Measurements from ENCODE around the gene RAB3A. TPM values are rescaled to one million over a fixed set of nuclear protein-coding genes. Genes with fewer than 3 reads are reported as not detected.
A peak's percentile ranks its signal among the peaks of the same experiment; 100 is the strongest.
"Not testable (repeated sequence)": the region's sequence is repeated elsewhere in the genome, so short reads cannot be mapped to it uniquely, and the experiment has no call there.

The RAB3A gene
- total RNA-seq, 1 donor from 2014 or later = 35.5 TPM

- intact Hi-C loops (cut with micrococcal nuclease) = no loop called here
- no peak for DNase-seq
These were observed 21.5 kb upstream of the RAB3A start for GRCh38 chr19:18225355-18225701.

GRCh38 chr19:18224525-18225354 is 20.9 kb upstream of the RAB3A start:
- DNase-seq = peak; percentile 100
- peak; percentile 97 for ATAC-seq
- intact Hi-C loops (cut with micrococcal nuclease) = no loop called here

More at GRCh38 chr19:18225355-18225701, 21.5 kb upstream of the RAB3A start:
- no peak for ATAC-seq

- DNase-seq (peak; percentile 70), ATAC-seq (peak; percentile 16)
- intact Hi-C loops (cut with micrococcal nuclease) = no loop called here
These were observed 20.1 kb upstream of the RAB3A start for GRCh38 chr19:18223860-18224524.

GRCh38 chr19:18221815-18222725 is 18.2 kb upstream of the RAB3A start:
- intact Hi-C loops (cut with micrococcal nuclease) = no loop called here
- ATAC-seq = no peak
- no peak for DNase-seq

GRCh38 chr19:18220632-18221275 is 16.9 kb upstream of the RAB3A start:
- intact Hi-C loops (cut with micrococcal nuclease) = no loop called here
- DNase-seq (no peak), ATAC-seq (no peak)

GRCh38 chr19:18219911-18220631 is 16.2 kb upstream of the RAB3A start:
- no peak for ATAC-seq
- DNase-seq = no peak
- intact Hi-C loops (cut with micrococcal nuclease) = loop anchor here (10.0 kb wide), 1 partner anchor 45 kb away; no protein-coding TSS in a partner anchor

GRCh38 chr19:18218600-18218999 is 14.8 kb upstream of the RAB3A start:
- intact Hi-C loops (cut with micrococcal nuclease) = loop anchor here (10.0 kb wide), 1 partner anchor 46 kb away; no protein-coding TSS in a partner anchor
- ATAC-seq = no peak
- DNase-seq = no peak

- ATAC-seq (no peak), DNase-seq (no peak)
- intact Hi-C loops (cut with micrococcal nuclease) = loop anchor here (10.0 kb wide), 1 partner anchor 47 kb away; no protein-coding TSS in a partner anchor
These were observed 14.3 kb upstream of the RAB3A start for GRCh38 chr19:18218159-18218558.

GRCh38 chr19:18216789-18217188 is 12.9 kb upstream of the RAB3A start:
- ATAC-seq (no peak), DNase-seq (no peak)
- intact Hi-C loops (cut with micrococcal nuclease) = loop anchor here (10.0 kb wide), 1 partner anchor 48 kb away; no protein-coding TSS in a partner anchor

GRCh38 chr19:18214779-18215433 is 11.1 kb upstream of the RAB3A start:
- DNase-seq = no peak
- no peak for ATAC-seq
- intact Hi-C loops (cut with micrococcal nuclease) = loop anchor here (10.0 kb wide), 1 partner anchor 50 kb away; no protein-coding TSS in a partner anchor

GRCh38 chr19:18211683-18212082 is 7.8 kb upstream of the RAB3A start:
- no peak for DNase-seq
- intact Hi-C loops (cut with micrococcal nuclease) = loop anchor here (10.0 kb wide), 1 partner anchor 53 kb away; no protein-coding TSS in a partner anchor
- no peak for ATAC-seq

- intact Hi-C loops (cut with micrococcal nuclease) = loop anchor here (10.0 kb wide), 2 partner anchors 55 to 115 kb away; partner anchors contain the start of gene LSM4
- ATAC-seq, DNase-seq: not testable (repeated sequence)
These were observed 6.1 kb upstream of the RAB3A start for GRCh38 chr19:18209912-18210311.

- intact Hi-C loops (cut with micrococcal nuclease) = loop anchor here (10.0 kb wide), 1 partner anchor 116 kb away; the partner anchor contains the start of gene LSM4
- no peak for ATAC-seq
- DNase-seq = peak; percentile 69
These were observed 4.5 kb upstream of the RAB3A start for GRCh38 chr19:18208098-18208951.

GRCh38 chr19:18206018-18206417 is 2.2 kb upstream of the RAB3A start:
- no peak for ATAC-seq
- intact Hi-C loops (cut with micrococcal nuclease) = loop anchor here (10.0 kb wide), 1 partner anchor 119 kb away; the partner anchor contains the start of gene LSM4
- no peak for DNase-seq

- DNase-seq = peak; percentile 91
- intact Hi-C loops (cut with micrococcal nuclease) = loop anchor here (10.0 kb wide), 1 partner anchor 119 kb away; the partner anchor contains the start of gene LSM4
- ATAC-seq = peak; percentile 63
These were observed 1.5 kb upstream of the RAB3A start for GRCh38 chr19:18205200-18205892.
